ENCODE data around the gene EIF3I. TPM values are rescaled to one million over a fixed set of nuclear protein-coding genes. Genes with fewer than 3 reads are reported as not detected.

EIF3I gene
- polyA plus RNA-seq (2012; rRNA removed), result 463 and 479 TPM in 2 replicates
- 440 and 513 TPM in 2 replicates for polyA plus RNA-seq (2012; cell fraction: cytosol; rRNA removed)
- polyA plus RNA-seq (2012; cell fraction: nucleus; rRNA removed), result 213 and 215 TPM in 2 replicates

DNA sequence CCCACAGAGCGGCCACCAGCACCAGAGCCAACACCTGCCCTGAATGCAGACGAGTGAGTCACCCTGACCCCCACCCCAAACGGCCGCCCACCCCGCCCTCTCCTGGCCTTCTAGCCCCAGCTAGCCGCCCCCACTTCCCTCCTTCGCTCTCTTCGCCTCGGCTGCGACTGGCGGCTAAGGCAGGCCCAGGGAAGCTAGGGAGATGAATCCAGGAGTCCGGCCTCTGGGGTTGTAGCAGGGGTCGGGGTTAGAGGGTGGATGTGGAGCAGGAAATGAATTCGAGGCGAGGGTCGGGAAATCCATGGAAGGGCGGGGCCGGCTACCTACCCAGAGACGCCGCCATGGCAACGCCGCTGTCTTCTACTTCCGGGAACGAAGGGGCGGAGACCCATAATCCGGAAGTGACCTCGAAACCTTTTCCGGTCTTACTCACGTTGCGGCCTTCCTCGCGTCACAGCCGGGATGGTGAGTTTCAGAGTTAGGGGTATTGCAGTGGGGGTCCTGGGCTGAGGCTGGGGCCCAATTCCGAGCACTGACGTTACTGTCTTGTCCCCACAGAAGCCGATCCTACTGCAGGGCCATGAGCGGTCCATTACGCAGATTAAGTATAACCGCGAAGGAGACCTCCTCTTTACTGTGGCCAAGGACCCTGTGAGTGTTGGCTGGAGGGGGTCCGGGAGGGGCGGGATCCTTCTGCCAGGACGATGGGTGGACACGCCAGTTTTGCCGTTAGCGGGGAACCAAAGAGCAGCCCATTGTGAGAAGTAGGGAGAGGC lies at the start of gene EIF3I, which contains the start of gene TMEM234:
Gene EIF3I (plus strand): TSS at position 428 of the 776 bp plus-strand sequence. CDS start 35 bp downstream, at position 463.
Gene TMEM234 (minus strand): TSS at position 374 of the 776 bp plus-strand sequence. CDS start 31 bp downstream, at position 343.
- H3K27me3 ChIP-seq (ENCODE audit: insufficient read depth), result no peaks in the 10 kb centered on the region
- peak within 1 kb of the TSS; percentile 59 to 79 for H3K4me3 ChIP-seq (ENCODE audit: low read depth in 2 of 2, low read length in 1 of 2)
- CTCF ChIA-PET, result interaction anchor here (1.1 to 4.3 kb wide), 2 partner anchors 18 to 151 kb away, joined by 3 to 20 read pairs; no protein-coding TSS in a partner anchor
- WGBS (ENCODE audit: low lambda C conversion rate), result 1% methylated on average over 29 of the region's 46 CpGs
- no peaks in the 10 kb centered on the region for H3K9me3 ChIP-seq
- peak; percentile 93 for DNase-seq
- peak within 1 kb of the TSS; percentile 89 for H2AFZ ChIP-seq (ENCODE audit: low read depth)
- no peaks in the 10 kb centered on the region for H3F3A ChIP-seq (replicated peaks; ENCODE audit: insufficient read depth)
- peaks cover 8 to 17% of the 10 kb centered on the region in 2 experiments; a peak in 3 of 4 replicates for H3K4me1 ChIP-seq (ENCODE audit: control insufficient read depth in 1 of 2, insufficient read depth in 2 of 2, low read depth in 1 of 2, low read length in 1 of 2)
- H3K36me3 ChIP-seq (replicated peaks in 1 of 2; ENCODE audit: control insufficient read depth in 1 of 2, insufficient read depth in 2 of 2, low read length in 1 of 2), result peaks cover 17 to 33% of the 10 kb centered on the region in 2 experiments
- H3K79me2 ChIP-seq (ENCODE audit: insufficient read depth), result peaks cover 66% of the 10 kb centered on the region
- peak within 1 kb of the TSS; percentile 99 for H3K9ac ChIP-seq
- no peaks in the 10 kb centered on the region for H4K20me1 ChIP-seq (ENCODE audit: insufficient read depth)
- peak within 1 kb of the TSS; percentile 90 for H3K4me2 ChIP-seq
- peak within 1 kb of the TSS; percentile 79 to 83 for H3K27ac ChIP-seq (ENCODE audit: low read depth in 2 of 2, low read length in 1 of 2)
- TF ChIP-seq, protein P1, sequence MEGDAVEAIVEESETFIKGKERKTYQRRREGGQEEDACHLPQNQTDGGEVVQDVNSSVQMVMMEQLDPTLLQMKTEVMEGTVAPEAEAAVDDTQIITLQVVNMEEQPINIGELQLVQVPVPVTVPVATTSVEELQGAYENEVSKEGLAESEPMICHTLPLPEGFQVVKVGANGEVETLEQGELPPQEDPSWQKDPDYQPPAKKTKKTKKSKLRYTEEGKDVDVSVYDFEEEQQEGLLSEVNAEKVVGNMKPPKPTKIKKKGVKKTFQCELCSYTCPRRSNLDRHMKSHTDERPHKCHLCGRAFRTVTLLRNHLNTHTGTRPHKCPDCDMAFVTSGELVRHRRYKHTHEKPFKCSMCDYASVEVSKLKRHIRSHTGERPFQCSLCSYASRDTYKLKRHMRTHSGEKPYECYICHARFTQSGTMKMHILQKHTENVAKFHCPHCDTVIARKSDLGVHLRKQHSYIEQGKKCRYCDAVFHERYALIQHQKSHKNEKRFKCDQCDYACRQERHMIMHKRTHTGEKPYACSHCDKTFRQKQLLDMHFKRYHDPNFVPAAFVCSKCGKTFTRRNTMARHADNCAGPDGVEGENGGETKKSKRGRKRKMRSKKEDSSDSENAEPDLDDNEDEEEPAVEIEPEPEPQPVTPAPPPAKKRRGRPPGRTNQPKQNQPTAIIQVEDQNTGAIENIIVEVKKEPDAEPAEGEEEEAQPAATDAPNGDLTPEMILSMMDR (IDR thresholded peaks at IDR 0.05), result no peak
- TF ChIP-seq, protein P2, sequence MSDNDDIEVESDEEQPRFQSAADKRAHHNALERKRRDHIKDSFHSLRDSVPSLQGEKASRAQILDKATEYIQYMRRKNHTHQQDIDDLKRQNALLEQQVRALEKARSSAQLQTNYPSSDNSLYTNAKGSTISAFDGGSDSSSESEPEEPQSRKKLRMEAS (IDR thresholded peaks at IDR 0.05; ENCODE audit: low read depth), result peak; percentile 97
- TF ChIP-seq SIN3A (IDR thresholded peaks at IDR 0.05; ENCODE audit: borderline replicate concordance, low read depth, low read length), result peak; percentile 45; the same call in 1 of the 2 replicates
- TF ChIP-seq FOSL2 (IDR thresholded peaks at IDR 0.05; ENCODE audit: borderline replicate concordance, low read depth), result peak; percentile 16; the same call in 1 of the 2 replicates
- TF ChIP-seq EZH2phosphoT487 (IDR thresholded peaks at IDR 0.05; ENCODE audit: borderline replicate concordance, low read depth), result no peak
- peak; percentile 95 for TF ChIP-seq POLR2AphosphoS5 (IDR thresholded peaks at IDR 0.05; ENCODE audit: low read depth, low read length)
- peak; percentile 62; the same call in 1 of the 2 replicates for TF ChIP-seq TAF1 (IDR thresholded peaks at IDR 0.05; ENCODE audit: borderline replicate concordance, low read depth, low read length)
- peak; percentile 78; the same call in 1 of the 2 replicates for TF ChIP-seq YY1 (IDR thresholded peaks at IDR 0.05; ENCODE audit: low read depth)
- TF ChIP-seq, protein P3, sequence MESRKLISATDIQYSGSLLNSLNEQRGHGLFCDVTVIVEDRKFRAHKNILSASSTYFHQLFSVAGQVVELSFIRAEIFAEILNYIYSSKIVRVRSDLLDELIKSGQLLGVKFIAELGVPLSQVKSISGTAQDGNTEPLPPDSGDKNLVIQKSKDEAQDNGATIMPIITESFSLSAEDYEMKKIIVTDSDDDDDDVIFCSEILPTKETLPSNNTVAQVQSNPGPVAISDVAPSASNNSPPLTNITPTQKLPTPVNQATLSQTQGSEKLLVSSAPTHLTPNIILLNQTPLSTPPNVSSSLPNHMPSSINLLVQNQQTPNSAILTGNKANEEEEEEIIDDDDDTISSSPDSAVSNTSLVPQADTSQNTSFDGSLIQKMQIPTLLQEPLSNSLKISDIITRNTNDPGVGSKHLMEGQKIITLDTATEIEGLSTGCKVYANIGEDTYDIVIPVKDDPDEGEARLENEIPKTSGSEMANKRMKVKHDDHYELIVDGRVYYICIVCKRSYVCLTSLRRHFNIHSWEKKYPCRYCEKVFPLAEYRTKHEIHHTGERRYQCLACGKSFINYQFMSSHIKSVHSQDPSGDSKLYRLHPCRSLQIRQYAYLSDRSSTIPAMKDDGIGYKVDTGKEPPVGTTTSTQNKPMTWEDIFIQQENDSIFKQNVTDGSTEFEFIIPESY (IDR thresholded peaks at IDR 0.05; ENCODE audit: borderline replicate concordance, low read depth), result 0 out of 2 replicates have a peak, but pooled peaks have one; percentile 29
- TF ChIP-seq TEAD4 (IDR thresholded peaks at IDR 0.05; ENCODE audit: borderline replicate concordance, insufficient read depth), result no peak
- peak; percentile 93 for TF ChIP-seq MXI1 (IDR thresholded peaks at IDR 0.05; ENCODE audit: low read depth, low read length)
- TF ChIP-seq CHD2 (IDR thresholded peaks at IDR 0.05; ENCODE audit: low read length, partially characterized antibody), result peak; percentile 87
- TF ChIP-seq GABPA (IDR thresholded peaks at IDR 0.05; ENCODE audit: low read depth), result peak; percentile 95
- peak; percentile 94 for TF ChIP-seq ELF1 (IDR thresholded peaks at IDR 0.05)
- no peak for TF ChIP-seq FOXM1 (IDR thresholded peaks at IDR 0.05; ENCODE audit: low read depth)
- POLR2A ChIA-PET, result interaction anchor here (1.4 kb wide), 1 partner anchor 9 kb away, joined by 3 read pairs; no protein-coding TSS in a partner anchor
- H3K9me2 ChIP-seq, result no peaks in the 10 kb centered on the region

All from SK-N-SH (cell line).